HG03045 (cell line): ENCODE measurements around the gene SPACA4.
A peak's percentile ranks its signal among the peaks of the same experiment; 100 is the strongest.

Experiments
- ATAC-seq: cut with Tn5 transposase; IDR thresholded peaks from one replicate; pipeline ENCODE4 v1.9.1; 2021; ENCODE audit warnings: mild to moderate bottlenecking, moderate library complexity; ENCODE audit not compliant: unreplicated experiment

SPACA4 gene

DNA sequence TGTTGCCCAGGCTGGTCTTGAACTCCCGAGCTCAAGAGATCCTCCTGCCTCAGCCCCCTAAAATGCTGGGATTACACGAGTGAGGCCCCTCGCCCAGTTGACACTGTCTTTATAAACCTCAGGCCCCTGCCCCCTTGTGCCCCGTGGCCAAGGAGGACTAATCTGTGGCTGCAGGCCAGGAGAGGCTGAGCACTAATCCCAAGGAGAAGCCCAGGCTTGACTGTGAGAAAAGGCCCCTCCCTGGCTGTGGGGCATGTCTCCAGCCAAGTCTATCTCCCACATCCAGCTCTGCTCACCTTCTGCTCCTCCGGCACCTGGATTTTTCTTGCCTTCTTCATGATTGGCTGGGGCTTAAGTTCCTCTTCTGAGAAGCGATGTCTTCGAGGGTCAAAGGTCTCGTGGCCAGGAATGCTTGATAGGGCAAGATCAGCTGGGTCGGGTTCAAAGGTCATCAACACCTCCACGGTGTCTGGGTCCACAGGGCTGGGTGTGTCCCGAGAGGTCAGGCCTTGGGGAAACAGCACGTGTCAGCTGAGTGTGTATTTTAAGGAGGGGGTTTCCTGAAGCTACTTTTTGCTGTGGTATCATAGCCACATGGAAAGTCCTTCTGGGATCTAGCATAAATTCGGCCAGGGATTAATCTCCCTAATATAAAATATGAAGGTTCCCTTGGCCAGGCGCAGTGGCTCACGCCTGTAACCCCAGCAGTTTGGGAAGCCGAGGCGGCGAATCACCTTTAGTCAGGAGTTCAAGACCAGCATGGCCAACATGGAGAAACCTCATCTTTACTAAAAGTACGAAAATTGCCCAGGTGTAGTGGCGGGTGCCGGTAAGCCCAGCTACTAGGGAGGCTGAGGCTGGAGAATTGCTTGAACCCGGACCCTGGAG is 26.9 kb downstream of the SPACA4 start:
- no peak for ATAC-seq

DNA sequence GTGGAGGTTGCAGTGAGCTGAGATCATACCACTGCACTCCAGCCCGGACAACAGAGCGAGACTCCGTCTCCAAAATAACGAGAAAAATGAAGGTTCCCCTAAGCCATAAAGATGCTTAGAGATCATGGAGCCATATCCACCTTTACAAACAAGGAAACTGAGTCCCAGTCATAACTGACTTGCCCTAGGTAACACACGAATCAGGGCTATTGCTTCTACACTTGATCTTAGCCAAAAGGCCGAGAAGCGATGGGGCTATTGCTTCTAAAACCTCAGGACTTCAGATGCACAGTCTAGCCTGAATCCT is 27.4 kb downstream of the SPACA4 start:
- ATAC-seq = no peak

- peak; percentile 29 for ATAC-seq
Measured at GRCh38 chr19:48634424-48635262, 28.1 kb downstream of the SPACA4 start.

DNA sequence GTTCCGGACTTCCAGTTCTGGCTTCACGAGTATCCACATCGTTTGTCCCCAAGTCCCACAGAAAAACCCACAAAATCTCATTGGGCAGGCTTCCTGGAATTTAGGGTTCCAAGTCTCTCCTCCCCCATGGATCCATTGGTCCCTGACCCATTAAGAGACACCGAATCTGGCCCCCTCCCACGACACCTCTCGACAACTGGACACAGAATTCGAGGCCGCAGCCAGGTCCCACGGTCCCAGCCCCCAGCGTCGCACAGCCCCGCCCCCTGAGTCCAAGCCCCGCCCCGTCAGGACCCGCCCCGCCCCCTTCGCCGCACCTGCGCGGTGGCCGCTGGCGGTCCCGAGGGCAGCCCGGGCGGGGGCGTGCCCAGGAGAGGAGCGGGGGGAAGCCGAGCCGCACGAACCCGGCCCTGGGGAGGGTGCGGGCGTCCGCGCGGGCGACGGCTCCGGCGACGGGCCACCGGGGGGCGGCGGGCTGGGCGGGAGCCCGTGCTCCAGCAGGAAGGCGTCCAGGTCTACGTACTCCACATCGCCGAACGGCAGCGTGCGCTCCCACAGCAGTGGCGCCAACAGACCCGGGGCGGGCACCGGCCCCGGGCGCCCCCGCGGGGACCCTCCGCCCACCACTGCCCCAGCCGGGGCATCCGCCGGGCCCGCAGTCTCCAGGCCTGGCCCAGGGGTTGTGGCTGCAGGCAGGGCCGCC is 28.9 kb downstream of the SPACA4 start:
- ATAC-seq = no peak

DNA sequence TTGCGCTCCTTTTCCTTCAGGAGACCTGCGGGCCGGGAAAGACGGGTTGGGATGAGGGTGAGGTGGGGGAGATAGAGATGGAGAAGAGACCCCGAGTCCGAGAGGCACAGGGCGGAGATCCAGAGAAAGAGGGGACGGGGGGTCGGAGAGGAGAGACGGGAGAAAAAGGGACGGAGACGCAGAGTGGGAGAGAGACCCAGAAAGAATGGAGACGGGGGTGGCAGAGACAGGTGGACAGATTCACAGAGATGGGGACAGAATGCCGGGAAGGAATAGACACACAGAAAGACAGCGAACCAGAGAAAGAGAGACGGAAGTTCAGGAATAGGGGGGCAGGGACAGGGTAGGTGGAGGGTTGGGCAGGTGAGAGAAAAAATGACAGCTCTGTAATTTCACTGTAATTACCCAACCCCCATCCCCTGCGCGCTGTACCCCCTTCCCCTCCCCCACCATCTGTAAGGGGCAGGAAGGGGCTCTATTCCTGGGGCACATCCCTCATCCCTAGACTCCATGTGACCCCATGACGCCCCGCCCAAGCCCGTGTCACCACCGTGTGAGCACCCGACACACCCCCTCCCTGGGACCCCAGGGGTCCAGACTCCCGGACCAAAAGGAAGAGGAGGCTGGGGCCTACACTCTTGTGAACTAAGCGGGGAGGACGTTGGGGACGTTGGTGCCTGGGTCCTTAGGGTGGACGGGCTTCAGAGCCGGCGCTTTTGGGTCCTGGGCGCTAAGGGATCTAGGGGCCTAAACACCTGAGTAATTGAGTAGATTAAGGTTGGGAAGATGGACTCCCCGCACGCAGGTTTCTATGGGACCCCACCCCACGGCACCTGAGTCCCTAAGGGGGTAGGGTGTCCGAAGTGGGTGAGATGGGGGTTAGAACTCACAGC is 29.7 kb downstream of the SPACA4 start:
- ATAC-seq = no peak

- no peak for ATAC-seq
Measured at GRCh38 chr19:48636859-48637448, 30.4 kb downstream of the SPACA4 start, which contains the start of gene DBP. DBP (minus strand) TSS chr19:48637379; CDS start chr19:48636994, 385 bp downstream.

DNA sequence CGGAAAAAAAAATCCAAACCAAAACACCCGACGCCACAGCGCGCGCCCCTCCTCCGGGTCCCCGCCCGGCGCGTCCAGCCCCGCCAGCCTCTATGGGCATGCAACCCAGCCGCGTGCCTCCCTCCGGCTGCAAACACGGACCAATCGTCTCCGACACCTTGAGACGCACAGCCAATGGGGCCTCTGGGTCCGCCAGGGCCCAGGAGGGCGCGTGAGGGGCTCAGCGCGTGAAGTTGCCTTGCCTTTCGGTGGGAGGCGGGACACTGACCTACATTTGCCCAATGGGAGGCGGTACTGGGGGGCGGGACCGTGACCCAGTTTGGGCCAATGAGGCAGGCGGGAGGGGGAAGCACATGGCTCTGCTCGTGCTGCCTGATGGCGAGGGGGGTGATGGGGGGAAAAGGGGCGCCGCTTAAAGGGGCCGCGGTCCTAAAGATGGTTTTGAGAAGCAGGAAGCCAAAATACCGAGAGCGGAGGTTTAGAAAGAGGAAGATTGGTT is 31.0 kb downstream of the SPACA4 start:
- ATAC-seq = peak; percentile 65

DNA sequence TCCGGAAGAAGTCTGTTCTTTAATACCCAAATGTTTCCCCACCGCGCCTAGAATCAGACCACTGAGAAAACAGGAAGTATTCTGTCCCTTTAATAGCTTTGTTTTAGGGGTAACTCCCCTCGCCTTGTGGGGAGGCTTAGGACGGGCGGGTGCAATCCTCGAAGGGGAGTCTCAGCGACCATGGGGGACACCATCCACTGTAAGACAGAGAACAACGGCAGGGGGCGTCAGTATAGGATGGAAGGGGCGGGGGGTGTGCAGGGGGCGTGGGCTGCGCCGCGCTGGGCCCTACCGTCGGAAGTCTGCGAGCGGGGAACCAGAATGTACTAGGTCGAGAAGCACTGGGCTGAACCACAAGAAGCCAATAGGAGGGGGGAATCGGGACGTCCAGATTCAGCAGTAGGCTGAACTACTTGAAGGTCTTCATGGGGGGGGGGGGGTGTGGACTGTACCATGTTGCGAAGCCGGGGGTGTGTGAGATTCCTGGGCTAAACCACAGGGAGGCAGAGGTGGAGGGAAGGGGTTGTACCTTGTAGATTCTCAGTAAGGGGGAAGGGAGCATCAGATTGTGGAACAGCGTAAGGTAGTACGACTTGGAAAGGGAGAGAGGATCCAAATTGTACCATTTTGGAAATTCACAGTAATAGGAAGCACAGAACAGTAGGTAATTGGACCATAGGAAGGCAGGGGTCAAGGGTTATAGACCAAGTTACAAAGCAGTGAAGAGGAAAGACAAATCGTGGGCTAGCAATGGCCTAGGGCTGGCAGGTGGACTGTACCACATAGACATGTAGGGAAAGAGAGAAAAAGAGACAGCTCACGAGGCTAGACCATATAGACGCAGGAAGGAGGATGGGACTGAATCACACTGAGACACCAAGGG is 31.6 kb downstream of the SPACA4 start:
- ATAC-seq = peak; percentile 11

DNA sequence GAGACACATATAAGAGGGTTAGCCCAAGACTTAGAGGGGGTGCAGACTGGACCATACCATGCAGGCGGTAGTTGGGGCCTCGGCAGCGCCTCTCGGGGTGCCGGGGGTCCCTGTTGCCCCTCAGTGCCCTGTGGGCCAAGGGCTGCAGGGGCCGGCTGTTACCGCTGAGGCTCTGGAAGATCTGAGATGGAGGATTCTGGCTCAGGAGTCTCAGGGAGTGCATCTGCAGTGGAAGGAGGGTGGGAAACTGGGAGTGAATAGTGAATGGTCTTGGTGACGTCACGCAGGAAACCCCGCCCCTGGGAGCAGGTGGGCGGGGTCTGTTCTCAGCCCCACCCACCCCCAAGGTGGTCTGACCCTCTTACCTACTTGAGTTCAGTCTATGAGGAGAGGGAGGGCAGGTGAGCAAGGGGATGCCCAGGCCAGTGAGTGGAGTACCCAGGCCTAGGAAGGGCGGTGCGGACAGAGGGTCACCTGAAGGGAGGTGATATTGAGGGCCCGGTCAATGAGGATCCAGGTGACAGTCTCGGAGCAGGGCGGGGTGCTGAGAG is 32.4 kb downstream of the SPACA4 start:
- no peak for ATAC-seq

DNA sequence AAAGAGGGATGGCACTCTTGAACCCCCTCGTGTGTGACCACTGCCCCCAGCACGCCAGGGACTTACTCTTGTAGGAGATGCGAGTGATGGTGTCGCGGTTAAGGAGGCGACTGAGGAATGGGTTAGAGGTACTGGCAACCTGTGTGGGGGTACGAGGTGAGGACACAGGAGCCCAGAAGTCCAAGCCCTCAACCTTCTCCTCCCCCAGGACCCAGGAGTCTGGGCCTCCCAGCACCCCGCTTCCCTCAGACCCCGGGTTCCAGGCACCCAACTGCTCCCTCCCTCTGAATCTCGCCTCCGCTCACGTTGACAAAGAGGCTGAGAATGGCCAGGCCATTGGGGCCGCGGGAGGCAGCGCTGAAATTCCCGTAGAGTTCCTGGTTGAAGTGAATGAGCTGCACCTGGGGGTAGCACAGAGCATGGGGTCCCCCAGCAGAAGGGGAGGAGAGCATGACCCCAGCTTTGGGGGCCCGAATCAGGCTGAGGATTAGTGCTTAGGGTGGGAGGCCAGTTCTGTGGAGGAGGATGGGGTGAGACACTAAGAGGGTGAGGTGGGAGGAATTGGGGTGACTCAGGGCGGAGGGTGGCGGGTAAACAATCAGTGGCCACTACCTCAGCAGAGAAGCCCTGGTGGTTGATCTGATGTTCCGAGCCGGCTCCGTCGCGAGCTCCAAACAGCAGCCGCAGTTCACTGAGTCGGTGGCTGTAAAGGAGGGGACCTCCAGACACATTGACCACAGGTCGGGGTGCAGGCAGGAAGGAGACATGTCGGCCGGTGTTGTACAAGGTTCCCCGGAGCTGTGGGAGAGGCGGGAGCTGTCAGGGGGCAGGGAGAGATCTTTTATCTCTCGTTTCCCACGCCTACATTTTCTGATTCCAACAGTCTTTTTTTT is 33.2 kb downstream of the SPACA4 start:
- ATAC-seq = no peak

DNA sequence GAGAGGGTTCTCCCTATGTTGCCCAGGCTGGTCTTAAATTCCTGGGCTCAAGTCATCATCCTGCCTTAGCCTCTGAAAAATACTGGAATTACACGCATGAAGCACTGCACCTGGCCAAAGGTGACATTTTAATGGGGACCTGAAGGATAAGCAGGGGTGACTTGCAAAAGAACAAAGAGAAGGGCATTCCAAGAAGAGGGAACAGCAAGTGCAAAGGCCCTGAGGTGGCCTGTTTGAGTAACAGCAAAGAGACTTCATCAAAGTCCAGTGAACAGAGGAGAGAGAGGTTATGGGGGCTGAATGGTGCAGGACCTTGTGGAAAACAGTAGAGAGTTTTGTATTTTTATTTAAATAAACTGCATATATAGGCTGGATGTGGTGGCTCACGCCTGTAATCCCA is 35.3 kb downstream of the SPACA4 start:
- ATAC-seq = no peak

GRCh38 chr19:48642862-48643261 is 36.3 kb downstream of the SPACA4 start:
- ATAC-seq = no peak

DNA sequence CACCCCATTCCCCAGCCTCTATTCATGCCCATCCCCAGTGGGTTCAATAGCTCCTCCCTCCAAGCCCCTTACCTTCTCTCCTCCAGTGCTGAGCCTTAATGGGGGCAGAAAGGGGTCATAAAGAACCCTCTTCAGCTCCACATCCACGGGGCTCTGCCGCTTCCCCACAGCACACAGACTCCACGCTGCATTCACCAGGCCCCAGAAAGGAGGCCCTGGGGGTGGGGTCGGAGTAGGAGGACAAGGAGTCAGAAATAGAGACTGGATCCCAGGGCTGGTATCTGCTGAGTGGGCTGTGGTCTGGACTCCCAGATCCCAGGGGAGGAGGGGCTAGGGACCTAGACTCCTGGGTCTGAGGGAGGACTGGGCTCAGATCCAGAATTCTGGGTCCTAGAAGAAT is 37.8 kb downstream of the SPACA4 start:
- no peak for ATAC-seq

GRCh38 chr19:48644839-48645619 is 38.5 kb downstream of the SPACA4 start:
- ATAC-seq = peak; percentile 39

- no peak for ATAC-seq
Measured at GRCh38 chr19:48645620-48646000, 39.1 kb downstream of the SPACA4 start.

DNA sequence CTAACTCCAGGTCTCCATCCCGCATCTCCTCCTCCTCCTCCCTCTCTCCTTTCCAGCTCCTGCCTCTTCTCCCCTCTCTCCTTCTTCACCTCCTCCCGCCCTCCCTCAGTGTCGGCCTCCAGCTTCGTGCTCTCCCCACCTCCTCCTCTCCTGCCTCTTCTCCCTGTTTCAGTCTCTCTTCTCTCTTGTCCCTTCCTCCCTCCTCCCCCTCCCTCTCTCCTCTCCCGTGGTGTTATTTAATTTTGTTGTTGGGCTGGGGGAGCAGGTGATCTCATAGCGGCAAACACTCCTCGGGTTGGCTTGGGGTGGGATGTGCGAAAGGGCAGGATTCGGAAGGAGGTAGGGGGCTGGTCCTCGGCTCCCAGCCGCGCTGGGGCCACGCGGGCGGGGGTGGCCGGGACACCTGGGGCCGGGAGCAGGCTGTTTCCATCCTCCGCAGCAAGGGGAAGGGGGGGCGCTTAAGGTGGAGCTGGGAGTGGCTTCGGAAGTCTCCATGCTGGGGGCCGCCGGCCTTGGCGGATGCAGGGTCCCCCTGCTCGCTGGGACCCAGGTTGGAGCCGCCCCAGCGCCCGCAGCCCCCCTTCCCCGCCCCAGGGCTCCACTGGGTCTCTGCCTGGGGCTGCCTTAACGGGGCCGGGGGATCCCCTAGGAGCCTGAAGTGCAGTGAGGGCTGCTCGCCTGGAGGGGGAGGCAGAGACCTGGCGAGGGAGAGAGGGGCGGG is 39.6 kb downstream of the SPACA4 start, which contains the start of gene CA11:
TSS of gene CA11 (minus strand) at position 187 of the 721 bp plus-strand sequence. CDS start 555 bp downstream, outside the sequence.
- peak; percentile 76 for ATAC-seq
